ENCODE results near the gene PLXNA4.

GRCh38 chr7:132345543-132346129, 230.6 kb downstream of the PLXNA4 start:
- TF ChIP-seq, protein P1, sequence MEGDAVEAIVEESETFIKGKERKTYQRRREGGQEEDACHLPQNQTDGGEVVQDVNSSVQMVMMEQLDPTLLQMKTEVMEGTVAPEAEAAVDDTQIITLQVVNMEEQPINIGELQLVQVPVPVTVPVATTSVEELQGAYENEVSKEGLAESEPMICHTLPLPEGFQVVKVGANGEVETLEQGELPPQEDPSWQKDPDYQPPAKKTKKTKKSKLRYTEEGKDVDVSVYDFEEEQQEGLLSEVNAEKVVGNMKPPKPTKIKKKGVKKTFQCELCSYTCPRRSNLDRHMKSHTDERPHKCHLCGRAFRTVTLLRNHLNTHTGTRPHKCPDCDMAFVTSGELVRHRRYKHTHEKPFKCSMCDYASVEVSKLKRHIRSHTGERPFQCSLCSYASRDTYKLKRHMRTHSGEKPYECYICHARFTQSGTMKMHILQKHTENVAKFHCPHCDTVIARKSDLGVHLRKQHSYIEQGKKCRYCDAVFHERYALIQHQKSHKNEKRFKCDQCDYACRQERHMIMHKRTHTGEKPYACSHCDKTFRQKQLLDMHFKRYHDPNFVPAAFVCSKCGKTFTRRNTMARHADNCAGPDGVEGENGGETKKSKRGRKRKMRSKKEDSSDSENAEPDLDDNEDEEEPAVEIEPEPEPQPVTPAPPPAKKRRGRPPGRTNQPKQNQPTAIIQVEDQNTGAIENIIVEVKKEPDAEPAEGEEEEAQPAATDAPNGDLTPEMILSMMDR (IDR thresholded peaks at IDR 0.05): no peak
- TF ChIP-seq SIN3A (IDR thresholded peaks at IDR 0.05; ENCODE audit: borderline replicate concordance, insufficient read depth, low read depth, low read length) (no peak), REST (IDR thresholded peaks at IDR 0.05; ENCODE audit: insufficient read depth in 1 of 2, low read depth in 2 of 2, low read length in 1 of 2) (no peak), POLR2AphosphoS5 (IDR thresholded peaks at IDR 0.05; ENCODE audit: low read depth, low read length) (no peak), TCF7L2 (IDR thresholded peaks at IDR 0.05; ENCODE audit: low read depth, low read length) (no peak)

Data from Panc1 (cell line).